B cell (primary cell): ENCODE data around the gene CAPS. TPM values are rescaled to one million over a fixed set of nuclear protein-coding genes. Genes with fewer than 3 reads are reported as not detected.

Source experiments
- ATAC-seq: fragments of 200-7000 bp; cut with Tn5 transposase; one replicate; pipeline ENCODE4 v1.10.0; 2021; ENCODE audit warnings: low read depth, mild to moderate bottlenecking, moderate number of reproducible peaks, moderate library complexity
- CTCF ChIA-PET: fragments of 350-600 bp; sonication (Branson Sonifier 250); formaldehyde crosslinking; loops from one replicate; lab custom pipeline; 2021; ENCODE audit warnings: antibody characterized with exemption, inconsistent platforms; lab: Charles Lee
- POLR2A ChIA-PET: fragments of 350-600 bp; sonication (Branson Sonifier 250); formaldehyde crosslinking; loops from one replicate; lab custom pipeline; 2021; ENCODE audit warnings: antibody characterized with exemption; lab: Charles Lee
- DNase-seq: peaks from one replicate; pipeline ENCODE4 v3.0.0; 2013
- H2AFZ ChIP-seq: 2 replicates; pipeline ENCODE4 v1.6.1; 2012; ENCODE audit warnings: mild to moderate bottlenecking, low read depth, low read length; ENCODE audit not compliant: insufficient read depth, poor library complexity, severe bottlenecking
- H3K27ac ChIP-seq, 2 donors: 1 replicate in 1 of 2; 2 replicates in 1 of 2; pipeline ENCODE4 v1.5.1; 2012 to 2013; ENCODE audit warnings: low read length in 2 of 2, mild to moderate bottlenecking in 2 of 2, moderate library complexity in 1 of 2
- H3K27me3 ChIP-seq, 4 experiments: fragments of 200-600 bp in 1 of 4; sonication (generic) in 1 of 4; replicated peaks in 1 of 4; 1 replicate in 2 of 4; 2 replicates in 2 of 4; pipeline versions ENCODE4 v1.6.1 to v1.7.0; 2013 to 2016; ENCODE audit warnings: low read length in 3 of 4, mild to moderate bottlenecking in 2 of 4, mixed read lengths in 1 of 4, moderate library complexity in 1 of 4; ENCODE audit not compliant: insufficient read depth in 4 of 4, control insufficient read depth in 3 of 4; ENCODE audit errors: control extremely low read depth in 1 of 4
- H3K36me3 ChIP-seq, 2 experiments: replicated peaks in 1 of 2; 1 replicate in 1 of 2; 2 replicates in 1 of 2; pipeline versions ENCODE4 v1.6.1 to v1.7.1; 2013; ENCODE audit warnings: low read length in 1 of 2; ENCODE audit not compliant: insufficient read depth in 2 of 2, control insufficient read depth in 1 of 2; ENCODE audit errors: control extremely low read depth in 1 of 2, extremely low read depth in 1 of 2
- H3K4me1 ChIP-seq, 2 donors: fragments of 200-600 bp in 1 of 2; sonication (generic) in 1 of 2; 1 replicate in 1 of 2; 2 replicates in 1 of 2; pipeline versions ENCODE4 v1.5.1 to v1.6.1; 2013 to 2017; ENCODE audit warnings: low read length in 2 of 2; ENCODE audit not compliant: control insufficient read depth in 2 of 2, insufficient read depth in 2 of 2
- H3K4me2 ChIP-seq: replicated peaks from 2 replicates; pipeline ENCODE3; 2012; ENCODE audit warnings: mild to moderate bottlenecking, low read depth, low read length; ENCODE audit not compliant: poor library complexity, severe bottlenecking
- H3K4me3 ChIP-seq, 5 experiments: fragments of 200-600 bp in 1 of 5; sonication (generic) in 1 of 5; 1 replicate in 3 of 5; 2 replicates in 2 of 5; pipeline versions ENCODE4 v1.5.1 to v1.7.0; 2011 to 2016; ENCODE audit warnings: low read length in 4 of 5, mild to moderate bottlenecking in 4 of 5, low read depth in 2 of 5, control low read depth in 1 of 5, moderate library complexity in 1 of 5; ENCODE audit not compliant: insufficient read depth in 1 of 5; ENCODE audit errors: control extremely low read depth in 1 of 5, extremely low read depth in 1 of 5
- H3K79me2 ChIP-seq: fragments of 200-600 bp; sonication (generic); one replicate; pipeline ENCODE4 v1.6.0; 2016; ENCODE audit warnings: low read length; ENCODE audit not compliant: control insufficient read depth, insufficient read depth
- H3K9ac ChIP-seq: fragments of 200-600 bp; sonication (generic); 2 replicates; pipeline ENCODE4 v1.6.1; 2017; ENCODE audit warnings: mild to moderate bottlenecking, low read length, moderate library complexity
- H3K9me3 ChIP-seq, 3 donors: one replicate each; pipeline versions ENCODE4 v1.6.1 to v1.7.1; 2013; ENCODE audit warnings: low read length in 2 of 3; ENCODE audit not compliant: control insufficient read depth in 2 of 3, insufficient read depth in 1 of 3; ENCODE audit errors: control extremely low read depth in 1 of 3
- H4K20me1 ChIP-seq: 2 replicates; pipeline ENCODE4 v1.6.0; 2012; ENCODE audit warnings: mild to moderate bottlenecking, low read length; ENCODE audit not compliant: insufficient read depth, control insufficient read depth, poor library complexity, severe bottlenecking
- H3K27ac Mint-ChIP-seq: one replicate; pipeline ENCODE4 v1.8.0; 2021; ENCODE audit warnings: mixed read lengths
- H3K27me3 Mint-ChIP-seq: one replicate; pipeline ENCODE4 v1.8.0; 2021; ENCODE audit warnings: mixed read lengths
- H3K4me1 Mint-ChIP-seq: one replicate; pipeline ENCODE4 v1.8.0; 2021; ENCODE audit warnings: mixed read lengths
- H3K4me3 Mint-ChIP-seq: one replicate; pipeline ENCODE4 v1.8.0; 2021; ENCODE audit warnings: mixed read lengths
- H3K9me3 Mint-ChIP-seq: one replicate; pipeline ENCODE4 v1.8.0; 2022; ENCODE audit warnings: mixed read lengths; ENCODE audit not compliant: insufficient read depth
- CTCF ChIP-seq: fragments of 200-600 bp; IDR thresholded peaks from one replicate; pipeline ENCODE4 v1.8.0; 2022; ENCODE audit warnings: antibody characterized with exemption, mild to moderate bottlenecking
- EZH2 ChIP-seq: IDR thresholded peaks from 2 replicates; pipeline ENCODE4 v1.6.1; 2012; ENCODE audit warnings: borderline replicate concordance, low read depth, mild to moderate bottlenecking, moderate library complexity, low read length; ENCODE audit not compliant: insufficient read depth, poor library complexity, severe bottlenecking
- WGBS: methylation state at CpG from one replicate; pipeline ENCODE4 v1.1.5; 2013; ENCODE audit warnings: missing lambda C conversion rate; ENCODE audit not compliant: insufficient coverage; 5-methylcytosine and 5-hydroxymethylcytosine counted together
- intact Hi-C: fragments of 100-400 bp; cut with micrococcal nuclease; formaldehyde crosslinking; loops from one replicate; pipeline ENCODE4 v1.10.0; 2022
- polyA plus RNA-seq: library from polyadenylated mRNA; depleted of rRNA; stranded (reverse); fragments of >200 nt; gene quantifications from 2 replicates; pipeline ENCODE4 v1.2.3, GENCODE V29; 2012
- total RNA-seq, 2 donors: library from RNA; stranded (reverse); fragments of 120-200 nt in 1 of 2; gene quantifications; 1 replicate in 1 of 2; 2 replicates in 1 of 2; pipeline versions ENCODE4 v1.2.3 to v1.2.4, GENCODE V29; 2013 to 2022

Gene CAPS
- total and polyA plus RNA-seq, 2 donors (not counting 1 experiment from before 2014, with no cell fraction given), result 40.0 to 65.7 TPM

GRCh38 chr19:5927441-5927821 lies 13.4 kb downstream of the CAPS start:
- WGBS, result 58% methylated on average over 8 of the region's 8 CpGs
- no peak overlapping the region for H3K4me3 Mint-ChIP-seq
- ATAC-seq (peak; percentile 83), DNase-seq (peak; percentile 64)
- Histone ChIP-seq H3K4me3 (no peak overlapping the region), H3K4me1 (peaks cover 0 to 16% of the 10 kb centered on the region in 2 donors), H3K4me2 (no peak overlapping the region), H3K27ac (peak overlapping the region in 1 of 2 donors; percentile 17), H3K79me2 (peaks cover 6% of the 10 kb centered on the region), H3K9ac (no peak overlapping the region), H3K9me3 (no peaks in the 10 kb centered on the region), H3K36me3 (peaks cover 0 to 91% of the 10 kb centered on the region in 2 experiments), H4K20me1 (peaks cover 7% of the 10 kb centered on the region), H3K27me3 (no peaks in the 10 kb centered on the region), H2AFZ (no peak overlapping the region)
- H3K4me1 Mint-ChIP-seq, result peaks cover 13% of the 10 kb centered on the region
- intact Hi-C loops, result no loop called here
- peak overlapping the region; percentile 55 for H3K27ac Mint-ChIP-seq
- H3K27me3 Mint-ChIP-seq, result no peaks in the 10 kb centered on the region
- H3K9me3 Mint-ChIP-seq, result no peaks in the 10 kb centered on the region
- no peak for TF ChIP-seq EZH2
- no peak for TF ChIP-seq CTCF
- POLR2A ChIA-PET, result no interaction called here
- CTCF ChIA-PET, result no interaction called here

GRCh38 chr19:5929179-5929578 lies 15.1 kb downstream of the CAPS start:
- no peaks in the 10 kb centered on the region for H3K27me3 Mint-ChIP-seq
- intact Hi-C loops, result no loop called here
- Histone ChIP-seq H3K9ac (no peak overlapping the region), H3K4me3 (no peak overlapping the region), H3K27ac (no peak overlapping the region), H2AFZ (no peak overlapping the region), H4K20me1 (peaks cover 25% of the 10 kb centered on the region), H3K9me3 (no peaks in the 10 kb centered on the region), H3K27me3 (no peaks in the 10 kb centered on the region), H3K4me2 (no peak overlapping the region), H3K79me2 (peaks cover 22% of the 10 kb centered on the region), H3K36me3 (peaks cover 0 to 90% of the 10 kb centered on the region in 2 experiments), H3K4me1 (peaks cover 0 to 16% of the 10 kb centered on the region in 2 donors)
- CTCF ChIA-PET, result no interaction called here
- H3K27ac Mint-ChIP-seq, result no peak overlapping the region
- no peak for TF ChIP-seq CTCF
- no peak for TF ChIP-seq EZH2
- no peaks in the 10 kb centered on the region for H3K9me3 Mint-ChIP-seq
- no peak overlapping the region for H3K4me3 Mint-ChIP-seq
- DNase-seq (no peak), ATAC-seq (no peak)
- POLR2A ChIA-PET, result no interaction called here
- WGBS, result 96% methylated on average over 10 of the region's 13 CpGs
- H3K4me1 Mint-ChIP-seq, result peaks cover 13% of the 10 kb centered on the region
